ENCODE data around the gene VEPH1.

Gene VEPH1

GRCh38 chr3:157529751-157530150, 26.5 kb upstream of the VEPH1 start:
- TF ChIP-seq CTCF (IDR thresholded peaks at IDR 0.05), result no peak
- H3K27ac Mint-ChIP-seq, result no peak overlapping the region
- H3K36me3 Mint-ChIP-seq (ENCODE audit: low read depth), result no peaks in the 10 kb centered on the region
- H3K4me1 Mint-ChIP-seq, result peaks cover 12% of the 10 kb centered on the region
- no peaks in the 10 kb centered on the region for H3K9me3 Mint-ChIP-seq
- H3K27me3 Mint-ChIP-seq (ENCODE audit: low read depth, poor library complexity), result peaks cover 3% of the 10 kb centered on the region
- no peak for DNase-seq
- no peak overlapping the region for H3K4me3 Mint-ChIP-seq

GRCh38 chr3:157529085-157529484, 25.9 kb upstream of the VEPH1 start:
- Mint-ChIP-seq H3K27me3 (ENCODE audit: low read depth, poor library complexity) (peaks cover 3% of the 10 kb centered on the region), H3K27ac (no peak overlapping the region), H3K4me3 (no peak overlapping the region), H3K9me3 (no peaks in the 10 kb centered on the region), H3K4me1 (peaks cover 12% of the 10 kb centered on the region), H3K36me3 (ENCODE audit: low read depth) (no peaks in the 10 kb centered on the region)
- no peak for DNase-seq
- no peak for TF ChIP-seq CTCF (IDR thresholded peaks at IDR 0.05)

- DNase-seq, result no peak
- H3K27ac Mint-ChIP-seq, result peak overlapping the region; percentile 3
- no peak for TF ChIP-seq CTCF (IDR thresholded peaks at IDR 0.05)
- H3K4me1 Mint-ChIP-seq, result peaks cover 12% of the 10 kb centered on the region
- peaks cover 3% of the 10 kb centered on the region for H3K27me3 Mint-ChIP-seq (ENCODE audit: low read depth, poor library complexity)
- H3K36me3 Mint-ChIP-seq (ENCODE audit: low read depth), result no peaks in the 10 kb centered on the region
- H3K4me3 Mint-ChIP-seq, result no peak overlapping the region
- no peaks in the 10 kb centered on the region for H3K9me3 Mint-ChIP-seq
Measured at GRCh38 chr3:157527131-157527881, 24.1 kb upstream of the VEPH1 start.

GRCh38 chr3:157526036-157526435, 22.8 kb upstream of the VEPH1 start:
- no peak overlapping the region for H3K27ac Mint-ChIP-seq
- DNase-seq, result no peak
- peaks cover 12% of the 10 kb centered on the region for H3K4me1 Mint-ChIP-seq
- no peaks in the 10 kb centered on the region for H3K9me3 Mint-ChIP-seq
- H3K27me3 Mint-ChIP-seq (ENCODE audit: low read depth, poor library complexity), result peaks cover 3% of the 10 kb centered on the region
- no peak for TF ChIP-seq CTCF (IDR thresholded peaks at IDR 0.05)
- H3K36me3 Mint-ChIP-seq (ENCODE audit: low read depth), result no peaks in the 10 kb centered on the region
- no peak overlapping the region for H3K4me3 Mint-ChIP-seq

- no peaks in the 10 kb centered on the region for H3K4me1 Mint-ChIP-seq
- no peaks in the 10 kb centered on the region for H3K27me3 Mint-ChIP-seq (ENCODE audit: low read depth, poor library complexity)
- no peak for DNase-seq
- H3K9me3 Mint-ChIP-seq, result peaks cover 8% of the 10 kb centered on the region
- no peak for TF ChIP-seq CTCF (IDR thresholded peaks at IDR 0.05)
- no peak overlapping the region for H3K27ac Mint-ChIP-seq
- no peaks in the 10 kb centered on the region for H3K36me3 Mint-ChIP-seq (ENCODE audit: low read depth)
- H3K4me3 Mint-ChIP-seq, result no peak overlapping the region
Measured at GRCh38 chr3:157523814-157524213, 20.6 kb upstream of the VEPH1 start.

- Mint-ChIP-seq H3K4me1 (no peaks in the 10 kb centered on the region), H3K9me3 (peaks cover 14% of the 10 kb centered on the region), H3K27me3 (ENCODE audit: low read depth, poor library complexity) (no peaks in the 10 kb centered on the region), H3K36me3 (ENCODE audit: low read depth) (no peaks in the 10 kb centered on the region), H3K27ac (peak overlapping the region; percentile 18), H3K4me3 (no peak overlapping the region)
- no peak for DNase-seq
- TF ChIP-seq CTCF (IDR thresholded peaks at IDR 0.05), result no peak
Measured at GRCh38 chr3:157522648-157523047, 19.4 kb upstream of the VEPH1 start.
